Measurements from ENCODE around the gene GARRE1.
A peak's percentile ranks its signal among the peaks of the same experiment; 100 is the strongest.
"Not testable (repeated sequence)": the region's sequence is repeated elsewhere in the genome, so short reads cannot be mapped to it uniquely, and the experiment has no call there.

The GARRE1 gene

GRCh38 chr19:34215006-34215665 lies 39.2 kb upstream of the GARRE1 start:
- DNase-seq, result no peak
- Histone ChIP-seq H3K9me3 (ENCODE audit: control extremely low read depth in 1 of 5, control insufficient read depth in 4 of 5, insufficient read depth in 2 of 5, low read depth in 1 of 5, low read length in 4 of 5) (no peaks in the 10 kb centered on the region), H3K4me1 (ENCODE audit: control extremely low read depth in 1 of 4, control insufficient read depth in 4 of 4, insufficient read depth in 4 of 4, low read length in 3 of 4) (peaks cover 9 to 17% (median 15%) of the 10 kb centered on the region in 4 experiments), H3K27me3 (replicated peaks in 2 of 5; ENCODE audit: control insufficient read depth in 4 of 5, insufficient read depth in 5 of 5, low read length in 4 of 5) (no peaks in the 10 kb centered on the region), H3K36me3 (ENCODE audit: control insufficient read depth in 4 of 4, insufficient read depth in 4 of 4, low read length in 3 of 4) (peaks cover 14 to 50% (median 29%) of the 10 kb centered on the region in 4 experiments), H3K4me3 (ENCODE audit: control insufficient read depth in 1 of 7, extremely low read depth in 1 of 7, insufficient read depth in 4 of 7, low read depth in 2 of 7, low read length in 6 of 7) (no peak overlapping the region), H3K27ac (ENCODE audit: insufficient read depth in 1 of 2, low read depth in 1 of 2, low read length in 2 of 2, poor library complexity in 1 of 2, severe bottlenecking in 2 of 2) (no peak overlapping the region)
- CTCF ChIA-PET, result no interaction called here
- 94% methylated on average over 3 of the region's 3 CpGs for WGBS (ENCODE audit: insufficient coverage)
- POLR2A ChIA-PET, result no interaction called here

GRCh38 chr19:34215666-34216038 lies 38.7 kb upstream of the GARRE1 start:
- Histone ChIP-seq H3K9me3 (ENCODE audit: control extremely low read depth in 1 of 5, control insufficient read depth in 4 of 5, insufficient read depth in 2 of 5, low read depth in 1 of 5, low read length in 4 of 5) (no peaks in the 10 kb centered on the region), H3K36me3 (ENCODE audit: control insufficient read depth in 4 of 4, insufficient read depth in 4 of 4, low read length in 3 of 4) (peaks cover 16 to 48% (median 30%) of the 10 kb centered on the region in 4 experiments), H3K4me1 (ENCODE audit: control extremely low read depth in 1 of 4, control insufficient read depth in 4 of 4, insufficient read depth in 4 of 4, low read length in 3 of 4) (peaks cover 9 to 17% (median 15%) of the 10 kb centered on the region in 4 experiments), H3K27me3 (replicated peaks in 2 of 5; ENCODE audit: control insufficient read depth in 4 of 5, insufficient read depth in 5 of 5, low read length in 4 of 5) (no peaks in the 10 kb centered on the region), H3K4me3 (ENCODE audit: control insufficient read depth in 1 of 7, extremely low read depth in 1 of 7, insufficient read depth in 4 of 7, low read depth in 2 of 7, low read length in 6 of 7) (no peak overlapping the region), H3K27ac (ENCODE audit: insufficient read depth in 1 of 2, low read depth in 1 of 2, low read length in 2 of 2, poor library complexity in 1 of 2, severe bottlenecking in 2 of 2) (no peak overlapping the region)
- no peak for DNase-seq
- WGBS (ENCODE audit: insufficient coverage), result no CpG with 5 or more reads among the region's 3 CpGs
- CTCF ChIA-PET, result no interaction called here
- POLR2A ChIA-PET, result interaction anchor here (0.7 kb wide), 1 partner anchor 31 kb away, joined by 4 read pairs; no protein-coding TSS in a partner anchor

DNA sequence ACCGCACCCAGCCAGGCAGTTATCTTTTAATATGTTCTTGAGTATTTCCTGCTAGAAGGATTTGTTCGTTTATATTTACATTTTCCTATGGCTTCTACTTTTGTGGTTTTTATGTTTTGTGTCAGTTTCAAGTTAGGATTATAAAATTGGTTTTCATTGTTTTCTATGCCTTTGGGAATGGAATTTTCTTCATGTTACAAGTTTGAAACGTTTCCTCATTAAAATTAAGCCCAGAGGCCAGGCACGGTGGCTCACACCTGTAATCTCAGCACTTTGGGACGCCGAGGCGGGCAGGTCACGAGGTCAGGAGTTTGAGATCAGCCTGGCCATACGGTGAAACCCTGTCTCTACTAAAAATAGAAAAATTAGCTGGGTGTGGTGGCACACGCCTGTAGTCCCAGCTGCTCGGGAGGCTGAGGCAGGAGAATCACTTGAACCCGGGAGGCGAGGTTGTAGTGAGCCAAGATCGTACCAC lies 37.6 kb upstream of the GARRE1 start:
- H3K4me3 ChIP-seq (ENCODE audit: control insufficient read depth in 1 of 7, extremely low read depth in 1 of 7, insufficient read depth in 4 of 7, low read depth in 2 of 7, low read length in 6 of 7); H3K27ac ChIP-seq (ENCODE audit: insufficient read depth in 1 of 2, low read depth in 1 of 2, low read length in 2 of 2, poor library complexity in 1 of 2, severe bottlenecking in 2 of 2); POLR2A ChIA-PET; H3K9me3 ChIP-seq (ENCODE audit: control extremely low read depth in 1 of 5, control insufficient read depth in 4 of 5, insufficient read depth in 2 of 5, low read depth in 1 of 5, low read length in 4 of 5); H3K27me3 ChIP-seq (replicated peaks in 2 of 5; ENCODE audit: control insufficient read depth in 4 of 5, insufficient read depth in 5 of 5, low read length in 4 of 5); DNase-seq: not testable (repeated sequence)
- CTCF ChIA-PET, result interaction anchor here (0.6 to 0.7 kb wide), 2 partner anchors 44 to 182 kb away, joined by 3 read pairs; no protein-coding TSS in a partner anchor
- H3K36me3 ChIP-seq (ENCODE audit: control insufficient read depth in 4 of 4, insufficient read depth in 4 of 4, low read length in 3 of 4), result peaks cover 18 to 50% (median 34%) of the 10 kb centered on the region in 4 experiments
- peaks cover 9 to 17% (median 15%) of the 10 kb centered on the region in 4 experiments for H3K4me1 ChIP-seq (ENCODE audit: control extremely low read depth in 1 of 4, control insufficient read depth in 4 of 4, insufficient read depth in 4 of 4, low read length in 3 of 4)
- WGBS (ENCODE audit: insufficient coverage), result 98% methylated on average over 5 of the region's 14 CpGs

GRCh38 chr19:34217952-34218817 lies 36.2 kb upstream of the GARRE1 start:
- ChIA-PET POLR2A (interaction anchor here (0.7 kb wide), 1 partner anchor 55 kb away, joined by 4 read pairs; no protein-coding TSS in a partner anchor), CTCF (interaction anchor here (1.2 kb wide), 1 partner anchor 421 kb away, joined by 3 read pairs; the partner anchor contains the start of gene KCTD15)
- Histone ChIP-seq H3K36me3 (ENCODE audit: control insufficient read depth in 4 of 4, insufficient read depth in 4 of 4, low read length in 3 of 4) (peaks cover 25 to 52% (median 41%) of the 10 kb centered on the region in 4 experiments), H3K4me1 (ENCODE audit: control extremely low read depth in 1 of 4, control insufficient read depth in 4 of 4, insufficient read depth in 4 of 4, low read length in 3 of 4) (peaks cover 9 to 17% (median 15%) of the 10 kb centered on the region in 4 experiments), H3K27me3 (replicated peaks in 2 of 5; ENCODE audit: control insufficient read depth in 4 of 5, insufficient read depth in 5 of 5, low read length in 4 of 5) (no peaks in the 10 kb centered on the region), H3K9me3 (ENCODE audit: control extremely low read depth in 1 of 5, control insufficient read depth in 4 of 5, insufficient read depth in 2 of 5, low read depth in 1 of 5, low read length in 4 of 5) (no peaks in the 10 kb centered on the region), H3K27ac (ENCODE audit: insufficient read depth in 1 of 2, low read depth in 1 of 2, low read length in 2 of 2, poor library complexity in 1 of 2, severe bottlenecking in 2 of 2) (no peak overlapping the region), H3K4me3 (ENCODE audit: control insufficient read depth in 1 of 7, extremely low read depth in 1 of 7, insufficient read depth in 4 of 7, low read depth in 2 of 7, low read length in 6 of 7) (peak overlapping the region in 1 of 7 experiments; percentile 42)
- 52% methylated on average over 12 of the region's 18 CpGs for WGBS (ENCODE audit: insufficient coverage)
- DNase-seq, result peak; percentile 85 to 94 (median 94)

DNA sequence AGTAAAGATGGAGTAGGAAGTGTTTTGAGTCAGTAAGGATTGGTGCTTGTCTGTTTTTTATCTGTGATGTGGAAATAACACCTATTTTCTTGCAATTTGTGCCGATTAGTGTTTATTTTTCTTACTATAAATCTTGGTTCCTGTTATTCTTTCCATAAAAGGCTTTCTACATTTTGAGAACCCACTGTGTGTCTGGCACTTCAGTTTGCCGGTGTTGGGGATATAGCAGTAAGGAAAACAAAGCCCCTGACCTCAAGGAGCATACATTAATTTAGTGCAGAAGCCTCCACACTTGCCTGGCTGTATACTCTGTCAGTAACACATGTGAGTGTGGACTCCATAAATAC lies 35.6 kb upstream of the GARRE1 start:
- CTCF ChIA-PET, result interaction anchor here (1.0 to 1.3 kb wide), 3 partner anchors 10 to 422 kb away, joined by 3 to 4 read pairs (median 3); partner anchors contain the start of gene KCTD15
- DNase-seq, result no peak
- Histone ChIP-seq H3K4me3 (ENCODE audit: control insufficient read depth in 1 of 7, extremely low read depth in 1 of 7, insufficient read depth in 4 of 7, low read depth in 2 of 7, low read length in 6 of 7) (peak overlapping the region in 1 of 7 experiments; percentile 42), H3K27me3 (replicated peaks in 2 of 5; ENCODE audit: control insufficient read depth in 4 of 5, insufficient read depth in 5 of 5, low read length in 4 of 5) (no peaks in the 10 kb centered on the region), H3K4me1 (ENCODE audit: control extremely low read depth in 1 of 4, control insufficient read depth in 4 of 4, insufficient read depth in 4 of 4, low read length in 3 of 4) (peaks cover 9 to 17% (median 15%) of the 10 kb centered on the region in 4 experiments), H3K27ac (ENCODE audit: insufficient read depth in 1 of 2, low read depth in 1 of 2, low read length in 2 of 2, poor library complexity in 1 of 2, severe bottlenecking in 2 of 2) (no peak overlapping the region), H3K9me3 (ENCODE audit: control extremely low read depth in 1 of 5, control insufficient read depth in 4 of 5, insufficient read depth in 2 of 5, low read depth in 1 of 5, low read length in 4 of 5) (no peaks in the 10 kb centered on the region), H3K36me3 (ENCODE audit: control insufficient read depth in 4 of 4, insufficient read depth in 4 of 4, low read length in 3 of 4) (peaks cover 25 to 57% (median 45%) of the 10 kb centered on the region in 4 experiments)
- POLR2A ChIA-PET, result no interaction called here
- WGBS (ENCODE audit: insufficient coverage), result 100% methylated on average over 1 of the region's 2 CpGs

- ChIA-PET CTCF (interaction anchor here (0.7 to 1.4 kb wide), 6 partner anchors 11 to 177 kb away, joined by 3 to 5 read pairs (median 4); no protein-coding TSS in a partner anchor), POLR2A (interaction anchor here (0.6 kb wide), 1 partner anchor 47 kb away, joined by 3 read pairs; no protein-coding TSS in a partner anchor)
- no peaks in the 10 kb centered on the region for H3K9me3 ChIP-seq (ENCODE audit: control extremely low read depth in 1 of 5, control insufficient read depth in 4 of 5, insufficient read depth in 2 of 5, low read depth in 1 of 5, low read length in 4 of 5)
- H3K27ac ChIP-seq (ENCODE audit: insufficient read depth in 1 of 2, low read depth in 1 of 2, low read length in 2 of 2, poor library complexity in 1 of 2, severe bottlenecking in 2 of 2), result no peak overlapping the region
- H3K4me1 ChIP-seq (ENCODE audit: control extremely low read depth in 1 of 4, control insufficient read depth in 4 of 4, insufficient read depth in 4 of 4, low read length in 3 of 4), result peaks cover 15 to 32% (median 25%) of the 10 kb centered on the region in 4 experiments
- no peaks in the 10 kb centered on the region for H3K27me3 ChIP-seq (replicated peaks in 2 of 5; ENCODE audit: control insufficient read depth in 4 of 5, insufficient read depth in 5 of 5, low read length in 4 of 5)
- peaks cover 30 to 59% (median 47%) of the 10 kb centered on the region in 4 experiments for H3K36me3 ChIP-seq (ENCODE audit: control insufficient read depth in 4 of 4, insufficient read depth in 4 of 4, low read length in 3 of 4)
- 100% methylated on average over 1 of the region's 4 CpGs for WGBS (ENCODE audit: insufficient coverage)
- peak; percentile 80 to 85 (median 82) for DNase-seq
- H3K4me3 ChIP-seq (ENCODE audit: control insufficient read depth in 1 of 7, extremely low read depth in 1 of 7, insufficient read depth in 4 of 7, low read depth in 2 of 7, low read length in 6 of 7), result no peak overlapping the region
Observed at GRCh38 chr19:34220472-34221063, 33.8 kb upstream of the GARRE1 start.
